ENCODE measurements around the gene REM2. TPM values are rescaled to one million over a fixed set of nuclear protein-coding genes. Genes with fewer than 3 reads are reported as not detected.
A peak's percentile ranks its signal among the peaks of the same experiment; 100 is the strongest.

Gene REM2
- total and polyA plus RNA-seq, 2 of the 4 experiments (the other 2 are of a cell fraction) = under 0.01 to 0.07 TPM

DNA sequence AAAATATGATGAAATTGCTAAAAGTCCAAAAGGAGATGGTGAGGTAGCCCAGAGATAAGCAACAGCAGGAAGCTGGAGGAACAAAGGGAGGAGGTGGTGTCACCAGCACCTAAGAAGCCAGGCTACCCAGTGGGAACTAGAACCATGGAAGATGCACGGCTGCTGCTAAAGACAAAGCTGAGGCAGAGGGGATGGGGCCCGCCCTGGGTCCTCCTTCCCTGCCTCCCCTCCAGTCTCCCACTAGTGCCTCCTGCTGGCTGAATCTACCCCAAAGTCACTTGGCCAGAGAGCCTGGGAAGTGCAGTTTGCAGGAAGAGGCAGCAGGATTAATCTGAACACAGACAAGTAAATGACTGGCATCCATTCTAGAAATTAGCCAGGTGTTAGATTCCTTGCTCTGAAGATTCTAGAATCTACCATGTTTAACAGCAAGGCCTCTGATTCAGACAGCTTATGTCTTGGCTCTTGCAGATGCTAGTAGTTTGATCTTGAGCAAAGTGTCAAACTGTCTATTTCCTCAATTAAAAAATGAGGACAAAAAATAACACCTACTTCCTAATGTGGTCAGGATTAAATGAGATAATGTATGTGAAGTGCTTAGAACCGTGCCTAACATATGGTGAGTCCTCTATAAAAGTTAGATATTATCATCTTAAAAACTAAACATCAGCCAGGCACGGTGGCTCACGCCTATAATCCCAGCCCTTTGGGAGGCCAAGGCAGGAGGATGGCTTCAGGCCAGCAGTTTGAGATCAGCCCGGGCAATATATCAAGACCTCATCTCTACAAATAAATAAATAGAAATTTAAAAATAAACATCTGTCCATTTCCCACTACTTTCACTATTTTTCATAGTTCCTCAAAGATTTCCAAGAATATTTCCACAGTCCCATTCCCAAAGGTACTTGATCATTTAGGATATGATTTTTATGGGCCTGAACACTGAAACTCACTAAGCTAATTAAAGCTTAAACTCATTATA, 17.3 kb upstream of the REM2 start:
- H3K4me3 ChIP-seq (ENCODE audit: insufficient read depth, low read depth, low read length) = no peak overlapping the region
- no peaks in the 10 kb centered on the region for H3K4me1 ChIP-seq (ENCODE audit: control insufficient read depth, insufficient read depth, low read length)
- H4K8ac ChIP-seq (ENCODE audit: low read depth in 2 of 2, low read length in 2 of 2) = no peak overlapping the region
- H3K4ac ChIP-seq (ENCODE audit: low read depth, low read length) = no peak overlapping the region
- H3K27me3 ChIP-seq (ENCODE audit: control insufficient read depth, insufficient read depth, low read length) = no peaks in the 10 kb centered on the region
- ChIA-PET POLR2A (ENCODE audit: unreplicated experiment) (interaction anchor here (0.6 kb wide), 1 partner anchor 47 kb away, joined by 4 read pairs; no protein-coding TSS in a partner anchor), CTCF (interaction anchor here (0.7 to 1.3 kb wide), 3 partner anchors 12 to 52 kb away, joined by 3 to 6 read pairs (median 4); no protein-coding TSS in a partner anchor)
- no peaks in the 10 kb centered on the region for H3K9me1 ChIP-seq (ENCODE audit: insufficient read depth, low read length)
- dilution Hi-C loops (cut with HindIII; ENCODE audit: low sequenced_read_pairs, unreplicated experiment) (no loop called here), intact Hi-C loops (cut with micrococcal nuclease) (no loop called here), in situ Hi-C loops (cut with MboI; ENCODE audit: low sequenced_read_pairs) (loop anchor here (25.0 kb wide), 1 partner anchor 478 kb away; no protein-coding TSS in a partner anchor)
- H3K79me1 ChIP-seq (ENCODE audit: low read depth in 1 of 2, low read length in 2 of 2) = no peaks in the 10 kb centered on the region
- no peak overlapping the region for H2BK5ac ChIP-seq (ENCODE audit: low read depth, low read length, poor library complexity, severe bottlenecking)
- H2AFZ ChIP-seq (replicated peaks; ENCODE audit: low read length, poor library complexity) = peak overlapping the region; percentile 28
- no peak overlapping the region for H4K91ac ChIP-seq (ENCODE audit: insufficient read depth, low read depth, low read length)
- H4K20me1 ChIP-seq (ENCODE audit: insufficient read depth, low read length) = no peaks in the 10 kb centered on the region
- no peak overlapping the region for H2BK15ac ChIP-seq (ENCODE audit: low read depth, low read length)
- no peak overlapping the region for H3K27ac ChIP-seq (ENCODE audit: insufficient read depth, low read length)
- no peak overlapping the region for H3K56ac ChIP-seq (ENCODE audit: extremely low read depth, insufficient read depth, low read length)
- no peak overlapping the region for H2AK9ac ChIP-seq (replicated peaks; ENCODE audit: low read depth, low read length, poor library complexity)
- no peak overlapping the region for H3K23ac ChIP-seq (ENCODE audit: low read depth, low read length)
- H3K18ac ChIP-seq (ENCODE audit: low read depth, low read length) = no peak overlapping the region
- no peak overlapping the region for H3K14ac ChIP-seq (replicated peaks; ENCODE audit: low read depth, low read length)
- DNase-seq (no peak), ATAC-seq (ENCODE audit: low read depth) (no peak)
- H3K9ac ChIP-seq (ENCODE audit: low read depth, low read length) = no peak overlapping the region
- no peak overlapping the region for H2BK20ac ChIP-seq (ENCODE audit: low read depth, low read length)
- no peak overlapping the region for H2AK5ac ChIP-seq (ENCODE audit: low read depth, low read length)
- TF ChIP-seq RCOR1 (IDR thresholded peaks at IDR 0.05; ENCODE audit: insufficient replicate concordance, low read length) (no peak), SMC3 (IDR thresholded peaks at IDR 0.05; ENCODE audit: low read depth, low read length) (no peak), CTCF (conservative IDR thresholded peaks at IDR 0.05; ENCODE audit: low read depth, low read length) (no peak), BHLHE40 (IDR thresholded peaks at IDR 0.05; ENCODE audit: low read depth, low read length) (no peak)
- H3K36me3 ChIP-seq (ENCODE audit: control insufficient read depth, insufficient read depth, low read length) = no peaks in the 10 kb centered on the region
- no peak overlapping the region for H2BK120ac ChIP-seq (ENCODE audit: low read depth, low read length)
- no peak overlapping the region for H3K4me2 ChIP-seq (ENCODE audit: low read depth, low read length)
- no TSS peak for BruUV-seq (replicated peaks)
- H3K9me3 ChIP-seq (ENCODE audit: control insufficient read depth, insufficient read depth, low read length) = no peaks in the 10 kb centered on the region
- no CpG with 5 or more reads among the region's 6 CpGs for WGBS, 2 experiments (ENCODE audit: extremely low coverage in 2 of 2, insufficient read length in 1 of 2)
- no peak overlapping the region for H4K5ac ChIP-seq (ENCODE audit: low read depth, low read length)
